Measurements from ENCODE around the gene SLC22A3. TPM values are rescaled to one million over a fixed set of nuclear protein-coding genes. Genes with fewer than 3 reads are reported as not detected.
A peak's percentile ranks its signal among the peaks of the same experiment; 100 is the strongest.
"Not testable (repeated sequence)": the region's sequence is repeated elsewhere in the genome, so short reads cannot be mapped to it uniquely, and the experiment has no call there.

SLC22A3 gene
- polyA plus RNA-seq, 1 donor, result 6.4 TPM

- no peak for DNase-seq
These were observed 99.2 kb downstream of the SLC22A3 start for GRCh38 chr6:160447350-160447749.

- not testable (repeated sequence) for DNase-seq
These were observed 101.6 kb downstream of the SLC22A3 start for GRCh38 chr6:160449787-160450186.

GRCh38 chr6:160450849-160451248 lies 102.7 kb downstream of the SLC22A3 start:
- no peak for DNase-seq

GRCh38 chr6:160454303-160454702 lies 106.1 kb downstream of the SLC22A3 start:
- DNase-seq, result no peak

GRCh38 chr6:160455081-160455480 lies 106.9 kb downstream of the SLC22A3 start:
- no peak for DNase-seq

- peak; percentile 58 for DNase-seq
These were observed 107.5 kb downstream of the SLC22A3 start for GRCh38 chr6:160455541-160456213.

GRCh38 chr6:160456214-160456546 lies 108.0 kb downstream of the SLC22A3 start:
- DNase-seq, result no peak

GRCh38 chr6:160457823-160458222 lies 109.6 kb downstream of the SLC22A3 start:
- no peak for DNase-seq

- no peak for DNase-seq
These were observed 113.5 kb downstream of the SLC22A3 start for GRCh38 chr6:160461641-160462040.

GRCh38 chr6:160462116-160462515 lies 113.9 kb downstream of the SLC22A3 start:
- no peak for DNase-seq

GRCh38 chr6:160462551-160463109 lies 114.5 kb downstream of the SLC22A3 start:
- DNase-seq, result no peak

GRCh38 chr6:160464744-160465143 lies 116.6 kb downstream of the SLC22A3 start:
- DNase-seq, result no peak

- DNase-seq, result not testable (repeated sequence)
These were observed 119.2 kb downstream of the SLC22A3 start for GRCh38 chr6:160467261-160467871.

- DNase-seq, result no peak
These were observed 121.0 kb downstream of the SLC22A3 start for GRCh38 chr6:160469153-160469552.

GRCh38 chr6:160476056-160476455 lies 127.9 kb downstream of the SLC22A3 start:
- not testable (repeated sequence) for DNase-seq

- DNase-seq, result not testable (repeated sequence)
These were observed 128.9 kb downstream of the SLC22A3 start for GRCh38 chr6:160477072-160477471.

- DNase-seq, result no peak
These were observed 129.7 kb downstream of the SLC22A3 start for GRCh38 chr6:160477901-160478300.

GRCh38 chr6:160487116-160487515 lies 138.9 kb downstream of the SLC22A3 start:
- no peak for DNase-seq

- DNase-seq, result no peak
These were observed 140.9 kb downstream of the SLC22A3 start for GRCh38 chr6:160489091-160489490.

- no peak for DNase-seq
These were observed 146.4 kb downstream of the SLC22A3 start for GRCh38 chr6:160494576-160494975.

- DNase-seq, result no peak
These were observed 152.5 kb downstream of the SLC22A3 start for GRCh38 chr6:160500639-160501038.
